Adrenal gland (tissue), 12 donors: Measurements from ENCODE around the gene WBP1L. TPM values are rescaled to one million over a fixed set of nuclear protein-coding genes. Genes with fewer than 3 reads are reported as not detected.
A peak's percentile ranks its signal among the peaks of the same experiment; 100 is the strongest.

Experiments
- DNase-seq, 7 donors: peaks; one replicate each; pipeline ENCODE4 v3.0.0-alpha.2; 2019 to 2020
- H3K27ac ChIP-seq, 5 donors: fragments of 200-600 bp; sonication (generic) in 4 of 5; 1 replicate in 3 of 5; 2 replicates in 2 of 5; pipeline versions ENCODE4 v1.5.1 to v1.8.0; 2016 to 2020; ENCODE audit warnings: mild to moderate bottlenecking in 1 of 5
- H3K27me3 ChIP-seq: fragments of 200-600 bp; 2 replicates; pipeline ENCODE4 v1.8.0; 2021
- H3K36me3 ChIP-seq, 2 donors: fragments of 200-600 bp; replicated peaks in 1 of 2; 1 replicate in 1 of 2; 2 replicates in 1 of 2; pipeline versions ENCODE4 v1.5.1 to v1.8.0; 2018 to 2022
- H3K4me1 ChIP-seq, 2 donors: fragments of 200-600 bp; replicated peaks in 1 of 2; 1 replicate in 1 of 2; 2 replicates in 1 of 2; pipeline versions ENCODE4 v1.5.1 to v1.8.0; 2018 to 2021
- H3K4me3 ChIP-seq, 4 donors: fragments of 200-600 bp; sonication (generic) in 3 of 4; one replicate each; pipeline ENCODE4 v1.5.1; 2016 to 2018
- H3K9me3 ChIP-seq, 3 donors: fragments of 200-600 bp; sonication (generic) in 1 of 3; replicated peaks in 1 of 3; 1 replicate in 2 of 3; 2 replicates in 1 of 3; pipeline versions ENCODE4 v1.5.1 to v1.8.0; 2016 to 2021
- CTCF ChIP-seq, 6 experiments: fragments of 450-650 bp in 4 of 6; fragments of 200-600 bp in 2 of 6; sonication (generic) in 1 of 6; IDR thresholded peaks; 1 replicate in 5 of 6; 2 replicates in 1 of 6; pipeline versions ENCODE4 v1.5.1 to v1.8.0; 2016 to 2021; ENCODE audit warnings: antibody characterized with exemption in 6 of 6, mild to moderate bottlenecking in 2 of 6, moderate library complexity in 1 of 6
- POLR2A ChIP-seq, 2 donors: fragments of 450-650 bp; IDR thresholded peaks; one replicate each; pipeline ENCODE4 v1.6.1; 2017; ENCODE audit warnings: antibody characterized with exemption in 2 of 2, mild to moderate bottlenecking in 2 of 2, moderate library complexity in 1 of 2
- WGBS, 4 donors: extraction: QIAGEN DNeasy Blood & Tissue Kit in 2 of 4; methylation state at CpG; one replicate each; pipeline versions ENCODE4 v1.1.5 to v1.1.7; 2013 to 2017; 5-methylcytosine and 5-hydroxymethylcytosine counted together
- intact Hi-C, 2 donors: fragments of 100-400 bp; cut with DNase I; formaldehyde crosslinking; loops; one replicate each; pipeline versions ENCODE4 v1.14.1 to v1.15.0; 2022 to 2023
- polyA plus RNA-seq, 3 donors: library from polyadenylated mRNA; stranded (reverse); fragments of 200-250 nt in 2 of 3; fragments of 350-450 nt in 1 of 3; fragmentation: Illumina TruSeq in 1 of 3; extraction: RNeasy Lipid Tissue Mini Kit (QIAGEN cat#74804) in 1 of 3; gene quantifications; one replicate each; pipeline ENCODE4 v1.2.3, GENCODE V29; 2013 to 2014
- total RNA-seq, 9 donors: library from RNA; depleted of rRNA in 4 of 9; stranded (reverse); fragments of >200 nt in 4 of 9; fragments of 120-200 nt in 1 of 9; fragmentation: NEBNext Ultra II Directional in 1 of 9; extraction: Animal tissue kit (Norgen Biotek cat#: 25700) in 1 of 9; gene quantifications; one replicate each; pipeline versions ENCODE4 v1.1.0 to v1.2.4, GENCODE V29; 2013 to 2023
- donor health status: healthy with polysubstance abuse.
- donor health status: Bipolar disorder and iron deficiency.
- donor health status: DM: yes; HTN: yes; CAD: no.
- donor health status: DM: no; HTN: no; CAD: no.
- donor health status: DM: no; HTN: no; CAD: no.
- donor health status: DM: yes; HTN: yes; CAD: no.

Gene WBP1L
- total and polyA plus RNA-seq, 12 donors = 38.5 to 231 (median 107) TPM

DNA sequence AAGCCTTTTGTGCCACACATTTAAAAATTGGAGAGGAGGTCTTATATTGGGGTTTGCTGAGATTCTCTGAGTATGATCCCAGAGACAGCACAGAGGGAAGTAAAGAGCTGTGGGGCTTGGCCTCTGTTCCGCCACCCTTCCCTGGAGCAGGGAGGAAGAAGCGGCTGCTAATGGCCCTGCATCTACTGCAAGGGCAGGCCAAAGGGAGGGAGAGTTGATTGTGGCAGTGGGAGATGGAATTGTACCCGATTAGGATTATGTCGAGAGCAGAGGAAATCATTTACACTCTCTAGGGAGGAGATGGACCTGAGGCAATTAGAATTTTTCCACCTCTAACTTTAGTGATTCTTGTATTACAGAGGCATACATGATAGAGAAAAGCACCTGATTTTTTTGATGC is 64.6 kb downstream of the WBP1L start:
- 62 to 79% (median 70%) methylated on average over 4 of the region's 4 CpGs for WGBS, 4 donors
- no peak for DNase-seq
- Histone ChIP-seq H3K4me3 (no peak overlapping the region), H3K27ac (no peak overlapping the region), H3K27me3 (no peaks in the 10 kb centered on the region), H3K4me1 (peaks cover 1 to 11% of the 10 kb centered on the region in 2 donors), H3K36me3 (peaks cover 0 to 38% of the 10 kb centered on the region in 2 donors), H3K9me3 (no peaks in the 10 kb centered on the region)
- intact Hi-C loops = no loop called here
- TF ChIP-seq POLR2A (IDR thresholded peaks at IDR 0.05) = no peak
- no peak for TF ChIP-seq CTCF (IDR thresholded peaks at IDR 0.05)

- intact Hi-C loops = no loop called here
- 92 to 98% (median 97%) methylated on average over 3 of the region's 3 CpGs for WGBS, 4 donors
- Histone ChIP-seq H3K36me3 (peaks cover 0 to 48% of the 10 kb centered on the region in 2 donors), H3K4me1 (peaks cover 18 to 38% of the 10 kb centered on the region in 2 donors), H3K27me3 (no peaks in the 10 kb centered on the region), H3K4me3 (no peak overlapping the region), H3K27ac (peak overlapping the region in 1 of 5 donors; percentile 13), H3K9me3 (no peaks in the 10 kb centered on the region)
- no peak for DNase-seq
- no peak for TF ChIP-seq CTCF (IDR thresholded peaks at IDR 0.05)
- no peak for TF ChIP-seq POLR2A (IDR thresholded peaks at IDR 0.05)
These were observed 67.6 kb downstream of the WBP1L start for GRCh38 chr10:102811346-102811745.

- no peak for DNase-seq
- Histone ChIP-seq H3K36me3 (peaks cover 0 to 48% of the 10 kb centered on the region in 2 donors), H3K9me3 (no peaks in the 10 kb centered on the region), H3K4me3 (no peak overlapping the region), H3K27me3 (no peaks in the 10 kb centered on the region), H3K27ac (peak overlapping the region in 3 of 5 donors; percentile 8 to 97 (median 47)), H3K4me1 (peaks cover 22 to 47% of the 10 kb centered on the region in 2 donors)
- intact Hi-C loops = no loop called here
- WGBS, 4 donors = 73 to 76% (median 73%) methylated on average over 5 to 9 of the region's 9 CpGs
- no peak for TF ChIP-seq POLR2A (IDR thresholded peaks at IDR 0.05)
- no peak for TF ChIP-seq CTCF (IDR thresholded peaks at IDR 0.05)
These were observed 68.6 kb downstream of the WBP1L start for GRCh38 chr10:102812231-102812876.

GRCh38 chr10:102813017-102813541 is 69.3 kb downstream of the WBP1L start:
- TF ChIP-seq POLR2A (IDR thresholded peaks at IDR 0.05) (no peak), CTCF (IDR thresholded peaks at IDR 0.05) (no peak)
- H3K4me3 ChIP-seq = no peak overlapping the region
- intact Hi-C loops = no loop called here
- peak overlapping the region in 4 of 5 donors; percentile 6 to 97 (median 85) for H3K27ac ChIP-seq
- peaks cover 0 to 48% of the 10 kb centered on the region in 2 donors for H3K36me3 ChIP-seq
- H3K4me1 ChIP-seq = peaks cover 22 to 47% of the 10 kb centered on the region in 2 donors
- DNase-seq = no peak
- H3K9me3 ChIP-seq = no peaks in the 10 kb centered on the region
- no peaks in the 10 kb centered on the region for H3K27me3 ChIP-seq
- 88 to 94% (median 89%) methylated on average over 7 to 17 of the region's 17 CpGs for WGBS, 4 donors
